SK-N-SH (cell line): ENCODE data around the gene TRPC4. TPM values are rescaled to one million over a fixed set of nuclear protein-coding genes. Genes with fewer than 3 reads are reported as not detected.

ENCODE experiments used
- CTCF ChIA-PET: fragments of 300-600, 350-600 bp; formaldehyde crosslinking; extraction: SDS; loops from one replicate; lab custom pipeline; 2021; lab: Yijun Ruan, JAX
- POLR2A ChIA-PET: fragments of 350-600 bp; sonication (Branson Sonifier 250); formaldehyde crosslinking; extraction: SDS; loops from one replicate; lab custom pipeline; 2020; ENCODE audit warnings: antibody characterized with exemption, inconsistent platforms; lab: Yijun Ruan, JAX
- DNase-seq: peaks from one replicate; pipeline ENCODE4 v3.0.0; 2012
- H2AFZ ChIP-seq: fragments of 200-600 bp; sonication (generic); 2 replicates; pipeline ENCODE4 v1.8.1; 2016; ENCODE audit warnings: antibody characterized with exemption, mild to moderate bottlenecking, low read depth
- H3F3A ChIP-seq: fragments of 200-600 bp; sonication (generic); replicated peaks from 2 replicates; pipeline ENCODE3; 2016; ENCODE audit warnings: antibody characterized with exemption, mild to moderate bottlenecking; ENCODE audit not compliant: insufficient read depth
- H3K27ac ChIP-seq, 2 experiments: fragments of 200-500 bp in 1 of 2; fragments of 200-600 bp in 1 of 2; sonication (Bioruptor generic) in 1 of 2; sonication (generic), shearing (Covaris generic) in 1 of 2; 2 replicates each; pipeline versions ENCODE4 v1.5.1 to v1.6.1; 2014 to 2016; ENCODE audit warnings: low read depth in 2 of 2, inconsistent platforms in 1 of 2, low read length in 1 of 2, mild to moderate bottlenecking in 1 of 2, mixed read lengths in 1 of 2
- H3K27me3 ChIP-seq: fragments of 200-600 bp; sonication (generic), shearing (Covaris generic); 2 replicates; pipeline ENCODE4 v1.6.1; 2016; ENCODE audit warnings: mixed run types; ENCODE audit not compliant: insufficient read depth
- H3K36me3 ChIP-seq, 2 experiments: fragments of 200-500 bp in 1 of 2; fragments of 200-600 bp in 1 of 2; sonication (Bioruptor generic) in 1 of 2; sonication (generic) in 1 of 2; replicated peaks in 1 of 2; 2 replicates each; pipeline versions ENCODE3 to v1.5.1; 2014 to 2016; ENCODE audit warnings: low read length in 1 of 2, mild to moderate bottlenecking in 1 of 2; ENCODE audit not compliant: insufficient read depth in 2 of 2, control insufficient read depth in 1 of 2
- H3K4me1 ChIP-seq, 2 experiments: fragments of 200-500 bp in 1 of 2; fragments of 200-600 bp in 1 of 2; sonication (Bioruptor generic) in 1 of 2; sonication (generic), shearing (Covaris generic) in 1 of 2; 2 replicates each; pipeline versions ENCODE4 v1.5.1 to v1.6.1; 2014 to 2016; ENCODE audit warnings: low read depth in 1 of 2, low read length in 1 of 2, mixed run types in 1 of 2; ENCODE audit not compliant: insufficient read depth in 2 of 2, control insufficient read depth in 1 of 2
- H3K4me2 ChIP-seq: fragments of 200-600 bp; sonication (generic), shearing (Covaris generic); 2 replicates; pipeline ENCODE4 v1.6.1; 2017; ENCODE audit warnings: mixed run types
- H3K4me3 ChIP-seq, 2 experiments: fragments of 200-500 bp in 1 of 2; fragments of 200-600 bp in 1 of 2; sonication (Bioruptor generic) in 1 of 2; sonication (generic), shearing (Covaris generic) in 1 of 2; 2 replicates each; pipeline versions ENCODE4 v1.5.1 to v1.8.1; 2014 to 2016; ENCODE audit warnings: low read depth in 2 of 2, inconsistent platforms in 1 of 2, low read length in 1 of 2, mild to moderate bottlenecking in 1 of 2, mixed read lengths in 1 of 2, moderate library complexity in 1 of 2
- H3K79me2 ChIP-seq: fragments of 200-600 bp; sonication (generic); 2 replicates; pipeline ENCODE4 v1.8.1; 2017; ENCODE audit warnings: mild to moderate bottlenecking; ENCODE audit not compliant: insufficient read depth
- H3K9ac ChIP-seq: fragments of 200-600 bp; sonication (generic); 2 replicates; pipeline ENCODE4 v1.6.1; 2017; ENCODE audit warnings: mixed run types
- H3K9me2 ChIP-seq: fragments of 200-600 bp; sonication (generic); 2 replicates; pipeline ENCODE4 v1.6.1; 2017; ENCODE audit warnings: mixed run types
- H3K9me3 ChIP-seq: fragments of 200-600 bp; sonication (generic); 2 replicates; pipeline ENCODE4 v1.6.1; 2017; ENCODE audit warnings: mixed run types, mild to moderate bottlenecking, moderate library complexity
- H4K20me1 ChIP-seq: fragments of 200-600 bp; sonication (generic); 2 replicates; pipeline ENCODE4 v1.6.1; 2017; ENCODE audit warnings: mild to moderate bottlenecking, mixed run types; ENCODE audit not compliant: insufficient read depth
- CHD2 ChIP-seq: fragments of 150-350 bp; IDR thresholded peaks from 2 replicates; pipeline ENCODE4 v1.6.1; 2018; ENCODE audit warnings: low read length; ENCODE audit not compliant: partially characterized antibody
- FOSL2 ChIP-seq: IDR thresholded peaks from 2 replicates; pipeline ENCODE4 v1.4.0; 2012; ENCODE audit warnings: low read depth, mild to moderate bottlenecking, moderate library complexity, borderline replicate concordance
- FOXJ3 ChIP-seq: sonication (generic); formaldehyde crosslinking; IDR thresholded peaks from 2 replicates; pipeline ENCODE4 v1.5.1; 2020; ENCODE audit warnings: mild to moderate bottlenecking, missing genetic modification reagents
- FOXM1 ChIP-seq: IDR thresholded peaks from 2 replicates; pipeline ENCODE4 v1.4.0; 2012; ENCODE audit warnings: low read depth, mild to moderate bottlenecking
- GABPA ChIP-seq: IDR thresholded peaks from 2 replicates; pipeline ENCODE4 v1.4.0; 2012; ENCODE audit warnings: low read depth, mild to moderate bottlenecking
- IRF3 ChIP-seq: fragments of 150-350 bp; IDR thresholded peaks from 2 replicates; pipeline ENCODE4 v1.6.1; 2016; ENCODE audit warnings: mild to moderate bottlenecking, low read depth, low read length
- JUND ChIP-seq: IDR thresholded peaks from 2 replicates; pipeline ENCODE4 v1.4.0; 2012
- MEF2A ChIP-seq: IDR thresholded peaks from 2 replicates; pipeline ENCODE4 v1.4.0; 2012; ENCODE audit warnings: low read depth, borderline replicate concordance
- MXI1 ChIP-seq: IDR thresholded peaks from 2 replicates; pipeline ENCODE4 v1.6.1; 2012; ENCODE audit warnings: mild to moderate bottlenecking, low read depth, low read length, improper control_type of control experiment
- NFIC ChIP-seq: IDR thresholded peaks from 2 replicates; pipeline ENCODE4 v1.4.0; 2012; ENCODE audit warnings: borderline replicate concordance
- NRF1 ChIP-seq: IDR thresholded peaks from 2 replicates; pipeline ENCODE4 v1.6.1; 2012; ENCODE audit warnings: low read depth, mild to moderate bottlenecking, low read length
- PBX3 ChIP-seq: IDR thresholded peaks from 2 replicates; pipeline ENCODE4; 2012
- POLR2AphosphoS5 ChIP-seq: IDR thresholded peaks from 2 replicates; pipeline ENCODE4 v1.6.1; 2012; ENCODE audit warnings: low read depth, low read length
- REST ChIP-seq: IDR thresholded peaks from 2 replicates; pipeline ENCODE4 v1.6.1; 2012; ENCODE audit warnings: mild to moderate bottlenecking, low read depth, low read length, moderate library complexity
- RFX5 ChIP-seq: IDR thresholded peaks from 2 replicates; pipeline ENCODE4 v1.6.1; 2012; ENCODE audit warnings: mild to moderate bottlenecking, improper control_type of control experiment, low read length
- RXRA ChIP-seq: IDR thresholded peaks from 2 replicates; pipeline ENCODE4 v1.4.0; 2012; ENCODE audit warnings: low read depth, mild to moderate bottlenecking, borderline replicate concordance
- SIN3A ChIP-seq: IDR thresholded peaks from 2 replicates; pipeline ENCODE4 v1.6.1; 2012; ENCODE audit warnings: low read depth, mild to moderate bottlenecking, low read length, moderate library complexity, borderline replicate concordance
- SMC3 ChIP-seq: IDR thresholded peaks from 2 replicates; pipeline ENCODE4 v1.6.1; 2012; ENCODE audit warnings: low read depth, low read length, improper control_type of control experiment
- TAF1 ChIP-seq: IDR thresholded peaks from 2 replicates; pipeline ENCODE4 v1.6.1; 2012; ENCODE audit warnings: low read depth, mild to moderate bottlenecking, low read length, moderate library complexity, borderline replicate concordance
- TCF12 ChIP-seq: IDR thresholded peaks from 2 replicates; pipeline ENCODE4 v1.4.0; 2012
- TEAD4 ChIP-seq: IDR thresholded peaks from 2 replicates; pipeline ENCODE4 v1.4.0; 2012; ENCODE audit warnings: mild to moderate bottlenecking, borderline replicate concordance; ENCODE audit not compliant: insufficient read depth
- YY1 ChIP-seq: IDR thresholded peaks from 2 replicates; pipeline ENCODE4 v1.4.0; 2012; ENCODE audit warnings: low read depth, mild to moderate bottlenecking
- WGBS: methylation state at CpG from one replicate; pipeline ENCODE4 v1.1.6; 2017; ENCODE audit warnings: low lambda C conversion rate; 5-methylcytosine and 5-hydroxymethylcytosine counted together
- polyA plus RNA-seq, 3 experiments: library from polyadenylated mRNA; depleted of rRNA; stranded (reverse); fragments of >200 nt; gene quantifications; 2 replicates each; pipeline ENCODE4 v1.2.3, GENCODE V29; 2012

TRPC4 gene
- polyA plus RNA-seq, 1 of the 3 experiments (the other 2 are of a cell fraction) = not detected

- Histone ChIP-seq H3K9me2 (peaks cover 4% of the 10 kb centered on the region; the same call in 1 of the 2 replicates), H3K4me1 (no peaks in the 10 kb centered on the region), H2AFZ (no peak overlapping the region), H3K27ac (no peak overlapping the region), H3K27me3 (peaks cover 2% of the 10 kb centered on the region; the same call in 1 of the 2 replicates), H3K9ac (no peak overlapping the region), H3K79me2 (no peaks in the 10 kb centered on the region), H4K20me1 (no peaks in the 10 kb centered on the region), H3K36me3 (no peaks in the 10 kb centered on the region), H3K4me2 (no peak overlapping the region), H3F3A (no peaks in the 10 kb centered on the region), H3K9me3 (no peaks in the 10 kb centered on the region), H3K4me3 (no peak overlapping the region)
- ChIA-PET POLR2A (no interaction called here), CTCF (no interaction called here)
- DNase-seq = no peak
- TF ChIP-seq SIN3A = no peak
- no peak for TF ChIP-seq GABPA
- TF ChIP-seq RFX5 = no peak
- no peak for TF ChIP-seq NRF1
- TF ChIP-seq FOXJ3 (CRISPR knock-in tag) = no peak
- TF ChIP-seq YY1 = no peak
- no peak for TF ChIP-seq IRF3
- TF ChIP-seq POLR2AphosphoS5 = no peak
- no peak for TF ChIP-seq TCF12
- no peak for TF ChIP-seq TEAD4
- no peak for TF ChIP-seq MXI1
- TF ChIP-seq MEF2A = no peak
- TF ChIP-seq FOXM1 = no peak
- 56% methylated on average over 1 of the region's 1 CpG for WGBS
Observed at GRCh38 chr13:37863708-37864107, 5.9 kb downstream of the TRPC4 start.

- Histone ChIP-seq H3K9me2 (0 out of 2 replicates have a peak, but pooled peaks cover 5% of the 10 kb centered on the region), H3K9ac (no peak overlapping the region), H3K4me1 (no peaks in the 10 kb centered on the region), H3K27ac (no peak overlapping the region), H3K79me2 (no peaks in the 10 kb centered on the region), H3K36me3 (no peaks in the 10 kb centered on the region), H2AFZ (no peak overlapping the region), H4K20me1 (no peaks in the 10 kb centered on the region), H3K4me3 (no peak overlapping the region), H3K4me2 (no peak overlapping the region), H3F3A (no peaks in the 10 kb centered on the region), H3K27me3 (no peaks in the 10 kb centered on the region; the same call in 1 of the 2 replicates), H3K9me3 (no peaks in the 10 kb centered on the region)
- WGBS = 9% methylated on average over 4 of the region's 4 CpGs
- no peak for TF ChIP-seq REST
- no peak for TF ChIP-seq YY1
- TF ChIP-seq PBX3 = no peak
- no peak for TF ChIP-seq FOSL2
- no peak for TF ChIP-seq IRF3
- TF ChIP-seq JUND = no peak
- TF ChIP-seq TAF1 = no peak
- TF ChIP-seq NRF1 = no peak
- no peak for TF ChIP-seq RXRA
- no peak for TF ChIP-seq SIN3A
- TF ChIP-seq CHD2 = no peak
- TF ChIP-seq TCF12 = no peak
- TF ChIP-seq NFIC = no peak
- TF ChIP-seq FOXJ3 (CRISPR knock-in tag) = no peak
- no peak for TF ChIP-seq GABPA
- TF ChIP-seq MEF2A = no peak
- TF ChIP-seq SMC3 = no peak
- CTCF ChIA-PET = no interaction called here
- DNase-seq = no peak
- POLR2A ChIA-PET = no interaction called here
Observed at GRCh38 chr13:37835392-37835791, 34.2 kb downstream of the TRPC4 start.
